DOHH2 (cell line): Measurements from ENCODE around the gene ARHGEF33.

Source experiments
- H3F3A ChIP-seq: fragments of 200-600 bp; sonication (generic), shearing (Covaris generic); 2 replicates; pipeline ENCODE4 v1.6.0; 2016; ENCODE audit warnings: antibody characterized with exemption, mild to moderate bottlenecking; ENCODE audit not compliant: control insufficient read depth, insufficient read depth
- H3K27ac ChIP-seq: fragments of 200-600 bp; sonication (generic); 2 replicates; pipeline ENCODE4 v1.5.1; 2014; ENCODE audit warnings: low read depth, mild to moderate bottlenecking, low read length, moderate library complexity
- H3K27me3 ChIP-seq: fragments of 200-600 bp; sonication (generic); 2 replicates; pipeline ENCODE4 v1.6.1; 2014; ENCODE audit warnings: mild to moderate bottlenecking, low read length, mixed read lengths; ENCODE audit not compliant: control insufficient read depth
- H3K36me3 ChIP-seq: fragments of 200-600 bp; sonication (generic); 2 replicates; pipeline ENCODE4 v1.6.1; 2014; ENCODE audit warnings: mild to moderate bottlenecking, low read length, moderate library complexity, mixed read lengths; ENCODE audit not compliant: control insufficient read depth
- H3K4me1 ChIP-seq: fragments of 200-600 bp; sonication (generic); 2 replicates; pipeline ENCODE4 v1.6.1; 2014; ENCODE audit warnings: mild to moderate bottlenecking, low read length, mixed read lengths; ENCODE audit not compliant: control insufficient read depth
- H3K4me2 ChIP-seq: fragments of 200-600 bp; sonication (generic); 2 replicates; pipeline ENCODE4 v1.6.0; 2014; ENCODE audit warnings: mild to moderate bottlenecking, low read length, moderate library complexity
- H3K4me3 ChIP-seq: fragments of 200-600 bp; sonication (generic); 2 replicates; pipeline ENCODE4 v1.5.1; 2014; ENCODE audit warnings: mild to moderate bottlenecking, low read length, mixed read lengths
- H3K79me2 ChIP-seq: fragments of 200-600 bp; sonication (generic); 2 replicates; pipeline ENCODE4 v1.6.1; 2014; ENCODE audit warnings: mild to moderate bottlenecking, low read length, mixed read lengths; ENCODE audit not compliant: control insufficient read depth
- H3K9me2 ChIP-seq: fragments of 200-600 bp; sonication (generic); replicated peaks from 2 replicates; pipeline ENCODE4 v1.6.1; 2014; ENCODE audit warnings: mild to moderate bottlenecking, low read length, mixed read lengths; ENCODE audit not compliant: control insufficient read depth
- H3K9me3 ChIP-seq: fragments of 200-600 bp; sonication (generic); 2 replicates; pipeline ENCODE4 v1.6.1; 2014; ENCODE audit warnings: antibody characterized with exemption, low read length, mixed read lengths; ENCODE audit not compliant: control insufficient read depth, insufficient read depth
- H4K20me1 ChIP-seq: fragments of 200-600 bp; sonication (generic); 2 replicates; pipeline ENCODE4 v1.6.0; 2014; ENCODE audit warnings: low read depth, mild to moderate bottlenecking, antibody characterized with exemption, low read length, moderate library complexity; ENCODE audit not compliant: control insufficient read depth, insufficient read depth
- EZH2phosphoT487 ChIP-seq: fragments of 200-600 bp; sonication (generic); IDR thresholded peaks from 2 replicates; pipeline ENCODE4 v1.6.1; 2017; ENCODE audit warnings: borderline replicate concordance, mild to moderate bottlenecking, antibody characterized with exemption, low read length, moderate library complexity, mixed read lengths
- TF ChIP-seq, protein P1 (sequence below): fragments of 200-600 bp; sonication (generic); IDR thresholded peaks from one replicate; pipeline ENCODE4 v1.5.1; 2014; ENCODE audit warnings: antibody characterized with exemption, mild to moderate bottlenecking, low read depth, low read length; ENCODE audit not compliant: poor library complexity, severe bottlenecking

The ARHGEF33 gene

DNA sequence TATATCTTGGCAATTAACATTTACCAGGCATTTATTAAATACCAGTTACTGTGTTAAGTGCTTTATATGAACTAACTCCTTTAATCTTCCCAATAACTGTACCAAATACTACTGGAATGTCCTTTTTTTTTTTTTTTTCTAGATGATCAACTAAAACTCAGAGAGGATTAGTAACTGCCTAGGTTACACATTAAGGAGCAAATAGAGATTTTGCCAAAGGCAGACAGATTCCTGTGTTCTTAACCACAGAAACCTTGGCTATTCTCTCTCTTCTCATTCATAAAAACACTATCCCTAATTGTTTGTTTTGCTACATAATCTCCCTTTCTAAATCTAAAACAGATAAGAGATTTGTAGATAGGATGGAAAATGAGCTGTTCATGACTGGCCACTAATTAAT lies 27.2 kb upstream of the ARHGEF33 start:
- no peak overlapping the region for H3K27ac ChIP-seq
- TF ChIP-seq, protein P1, sequence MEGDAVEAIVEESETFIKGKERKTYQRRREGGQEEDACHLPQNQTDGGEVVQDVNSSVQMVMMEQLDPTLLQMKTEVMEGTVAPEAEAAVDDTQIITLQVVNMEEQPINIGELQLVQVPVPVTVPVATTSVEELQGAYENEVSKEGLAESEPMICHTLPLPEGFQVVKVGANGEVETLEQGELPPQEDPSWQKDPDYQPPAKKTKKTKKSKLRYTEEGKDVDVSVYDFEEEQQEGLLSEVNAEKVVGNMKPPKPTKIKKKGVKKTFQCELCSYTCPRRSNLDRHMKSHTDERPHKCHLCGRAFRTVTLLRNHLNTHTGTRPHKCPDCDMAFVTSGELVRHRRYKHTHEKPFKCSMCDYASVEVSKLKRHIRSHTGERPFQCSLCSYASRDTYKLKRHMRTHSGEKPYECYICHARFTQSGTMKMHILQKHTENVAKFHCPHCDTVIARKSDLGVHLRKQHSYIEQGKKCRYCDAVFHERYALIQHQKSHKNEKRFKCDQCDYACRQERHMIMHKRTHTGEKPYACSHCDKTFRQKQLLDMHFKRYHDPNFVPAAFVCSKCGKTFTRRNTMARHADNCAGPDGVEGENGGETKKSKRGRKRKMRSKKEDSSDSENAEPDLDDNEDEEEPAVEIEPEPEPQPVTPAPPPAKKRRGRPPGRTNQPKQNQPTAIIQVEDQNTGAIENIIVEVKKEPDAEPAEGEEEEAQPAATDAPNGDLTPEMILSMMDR: no peak
- H3K27me3 ChIP-seq: no peaks in the 10 kb centered on the region
- no peak overlapping the region for H3K4me3 ChIP-seq
- H4K20me1 ChIP-seq: no peaks in the 10 kb centered on the region
- H3K9me3 ChIP-seq: no peaks in the 10 kb centered on the region
- H3K36me3 ChIP-seq: peaks cover 30% of the 10 kb centered on the region
- H3F3A ChIP-seq: no peaks in the 10 kb centered on the region
- no peaks in the 10 kb centered on the region for H3K9me2 ChIP-seq
- H3K4me2 ChIP-seq: no peak overlapping the region
- H3K4me1 ChIP-seq: no peaks in the 10 kb centered on the region
- H3K79me2 ChIP-seq: no peaks in the 10 kb centered on the region

DNA sequence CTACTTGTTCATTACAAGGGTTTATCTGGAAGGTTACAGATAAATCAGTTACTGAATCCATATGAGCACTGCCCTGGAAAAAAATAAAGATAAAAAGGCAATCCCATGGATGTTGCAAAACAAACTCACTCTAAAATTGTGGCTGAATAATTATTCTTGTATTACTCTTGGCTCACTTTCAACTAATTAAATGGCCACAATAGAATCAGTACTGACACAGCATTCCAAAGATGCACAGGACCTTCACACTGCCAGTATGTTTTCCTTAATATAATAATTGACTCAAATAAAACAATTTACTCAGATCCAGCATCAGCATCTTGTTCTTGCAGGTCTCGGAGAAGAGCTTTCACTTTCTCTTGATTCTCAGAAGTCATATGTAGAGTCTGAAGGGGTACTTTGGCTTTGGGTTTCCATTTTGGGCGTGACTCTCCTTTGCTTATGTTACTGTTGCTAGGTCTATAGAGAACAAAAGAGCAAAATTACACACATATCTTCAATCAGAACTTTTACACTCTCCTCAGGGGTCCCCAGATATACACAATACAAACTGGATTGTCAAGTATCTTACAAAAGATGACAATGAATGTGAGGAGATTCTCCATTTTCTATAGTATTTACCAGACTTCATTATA lies 26.5 kb upstream of the ARHGEF33 start:
- TF ChIP-seq, protein P1: no peak
- TF ChIP-seq EZH2phosphoT487: no peak
- H3K27me3 ChIP-seq: no peaks in the 10 kb centered on the region
- no peaks in the 10 kb centered on the region for H3K9me2 ChIP-seq
- H3K9me3 ChIP-seq: no peaks in the 10 kb centered on the region
- H3K4me3 ChIP-seq: no peak overlapping the region
- H3F3A ChIP-seq: no peaks in the 10 kb centered on the region
- no peak overlapping the region for H3K4me2 ChIP-seq
- H3K79me2 ChIP-seq: no peaks in the 10 kb centered on the region
- no peaks in the 10 kb centered on the region for H3K4me1 ChIP-seq
- peaks cover 30% of the 10 kb centered on the region for H3K36me3 ChIP-seq
- H4K20me1 ChIP-seq: no peaks in the 10 kb centered on the region
- no peak overlapping the region for H3K27ac ChIP-seq

DNA sequence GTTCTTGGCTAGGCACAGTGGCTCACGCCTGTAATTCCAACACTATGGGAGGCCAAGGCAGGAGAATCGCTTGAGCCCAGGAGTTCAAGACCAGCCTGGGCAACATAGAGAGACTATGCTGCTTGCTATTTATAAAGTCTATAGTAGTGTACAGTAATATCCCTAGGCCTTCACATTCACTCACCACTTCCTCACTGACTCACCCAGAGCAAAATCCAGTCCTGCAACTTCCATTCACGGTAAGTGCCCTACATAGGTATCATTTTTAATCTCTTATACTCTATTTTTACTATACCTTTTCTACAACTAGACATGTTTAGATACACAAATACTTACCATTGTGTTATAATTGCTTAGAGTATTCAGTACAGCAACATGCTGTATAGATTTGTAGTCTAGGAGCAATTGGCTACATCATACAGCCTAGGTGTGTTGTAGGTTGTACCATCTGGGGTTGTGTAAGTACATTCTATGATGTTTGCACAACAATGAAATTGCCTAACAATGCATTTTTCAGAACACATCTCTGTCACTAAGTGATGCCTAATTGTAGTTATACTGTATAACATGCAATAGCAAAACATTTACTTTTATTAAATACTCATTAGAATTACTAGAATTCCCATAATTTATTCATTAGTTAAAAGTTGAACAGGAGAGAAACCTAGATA lies 22.8 kb upstream of the ARHGEF33 start:
- Histone ChIP-seq H3F3A (no peaks in the 10 kb centered on the region), H3K4me2 (no peak overlapping the region), H3K9me2 (no peaks in the 10 kb centered on the region), H3K27me3 (no peaks in the 10 kb centered on the region), H3K27ac (no peak overlapping the region), H4K20me1 (no peaks in the 10 kb centered on the region), H3K9me3 (no peaks in the 10 kb centered on the region), H3K36me3 (peaks cover 10% of the 10 kb centered on the region), H3K79me2 (0 out of 2 replicates have a peak, but pooled peaks cover 3% of the 10 kb centered on the region), H3K4me1 (no peaks in the 10 kb centered on the region), H3K4me3 (no peak overlapping the region)
- TF ChIP-seq, protein P1: no peak
- TF ChIP-seq EZH2phosphoT487: no peak
